Liver (tissue), 3 donors: ENCODE results near the gene KCNQ5.

Experiments used
- CTCF ChIP-seq: fragments of 150-350 bp; IDR thresholded peaks from 2 replicates; pipeline ENCODE4 v1.5.1; 2017; ENCODE audit warnings: improper control_type of control experiment, low read depth, low read length; ENCODE audit not compliant: missing input control
- EGR1 ChIP-seq, 2 donors: IDR thresholded peaks; 2 replicates each; pipeline ENCODE4 v1.6.1; 2016 to 2018; ENCODE audit warnings: antibody characterized with exemption in 2 of 2, low read depth in 2 of 2
- GABPA ChIP-seq, 2 donors: IDR thresholded peaks in 1 of 2; conservative IDR thresholded peaks in 1 of 2; 2 replicates each; pipeline ENCODE4 v1.6.1; 2016; ENCODE audit warnings: antibody characterized with exemption in 2 of 2, mild to moderate bottlenecking in 1 of 2, moderate library complexity in 1 of 2
- JUND ChIP-seq, 2 donors: IDR thresholded peaks; 2 replicates each; pipeline ENCODE4 v1.6.1; 2016; ENCODE audit warnings: antibody characterized with exemption in 2 of 2
- YY1 ChIP-seq: IDR thresholded peaks from 2 replicates; pipeline ENCODE4 v1.6.1; 2016; ENCODE audit warnings: antibody characterized with exemption, mild to moderate bottlenecking
- ZBTB33 ChIP-seq: IDR thresholded peaks from 2 replicates; pipeline ENCODE4 v1.6.1; 2016; ENCODE audit warnings: antibody characterized with exemption
- donor health status: healthy.
- donor health status: healthy.

GRCh38 chr6:72974276-72974675 lies 352.4 kb downstream of the KCNQ5 start:
- TF ChIP-seq CTCF: no peak
- no peak for TF ChIP-seq ZBTB33
- TF ChIP-seq YY1: no peak
- TF ChIP-seq GABPA (IDR thresholded peaks at IDR 0.05 in 1 of 2, conservative IDR thresholded peaks at IDR 0.05 in 1 of 2): no peak
- no peak for TF ChIP-seq EGR1 (IDR thresholded peaks at IDR 0.05; ENCODE audit: low read depth in 2 of 2)
- no peak for TF ChIP-seq JUND (IDR thresholded peaks at IDR 0.05)
